Endothelial cell of hepatic sinusoid (primary cell): ENCODE measurements around the gene HPS4.

Experiments
- in situ Hi-C: cut with HindIII; loops from 2 replicates; pipeline ENCODE4 v1.10.0; 2017; ENCODE audit warnings: low sequenced_read_pairs

The HPS4 gene

GRCh38 chr22:26499188-26499703, 15.7 kb upstream of the HPS4 start:
- in situ Hi-C loops = no loop called here

GRCh38 chr22:26496456-26496855, 12.9 kb upstream of the HPS4 start:
- in situ Hi-C loops = no loop called here

- in situ Hi-C loops = no loop called here
Observed at GRCh38 chr22:26494506-26494905, 10.9 kb upstream of the HPS4 start.

GRCh38 chr22:26492220-26492619, 8.6 kb upstream of the HPS4 start:
- in situ Hi-C loops = no loop called here

GRCh38 chr22:26489447-26490036, 6.0 kb upstream of the HPS4 start:
- in situ Hi-C loops = no loop called here

- in situ Hi-C loops = no loop called here
Observed at GRCh38 chr22:26487996-26488395, 4.4 kb upstream of the HPS4 start.

GRCh38 chr22:26486394-26486793, 2.8 kb upstream of the HPS4 start:
- in situ Hi-C loops = no loop called here

- in situ Hi-C loops = no loop called here
Observed at GRCh38 chr22:26485806-26486390, 2.3 kb upstream of the HPS4 start.

- in situ Hi-C loops = no loop called here
Observed at GRCh38 chr22:26485013-26485412, 1.4 kb upstream of the HPS4 start.

- in situ Hi-C loops = no loop called here
Observed at GRCh38 chr22:26484360-26484706, 750 bp upstream of the HPS4 start.

GRCh38 chr22:26483043-26483438, 542 bp downstream of the HPS4 start:
- in situ Hi-C loops = no loop called here

GRCh38 chr22:26482161-26482560, 1.4 kb downstream of the HPS4 start:
- in situ Hi-C loops = no loop called here

- in situ Hi-C loops = no loop called here
Observed at GRCh38 chr22:26481694-26482093, 1.9 kb downstream of the HPS4 start.

GRCh38 chr22:26481112-26481693, 2.4 kb downstream of the HPS4 start:
- in situ Hi-C loops = no loop called here

- in situ Hi-C loops = no loop called here
Observed at GRCh38 chr22:26480611-26480932, 3.0 kb downstream of the HPS4 start.

GRCh38 chr22:26479792-26480610, 3.6 kb downstream of the HPS4 start:
- in situ Hi-C loops = no loop called here

GRCh38 chr22:26479043-26479791, 4.4 kb downstream of the HPS4 start:
- in situ Hi-C loops = no loop called here

GRCh38 chr22:26477341-26477731, 6.2 kb downstream of the HPS4 start:
- in situ Hi-C loops = no loop called here

GRCh38 chr22:26476705-26477340, 6.8 kb downstream of the HPS4 start:
- in situ Hi-C loops = no loop called here

GRCh38 chr22:26474682-26475081, 8.9 kb downstream of the HPS4 start:
- in situ Hi-C loops = no loop called here

GRCh38 chr22:26471522-26471921, 12.1 kb downstream of the HPS4 start:
- in situ Hi-C loops = no loop called here
